Stimulated activated CD4-positive, alpha-beta T cell treated with anti-CD3 and anti-CD28 coated beads, TNF-alpha, amount 100 ng/mL, for 48 hours (primary cell): ENCODE data around the gene PYGM.
"Not testable (repeated sequence)": the region's sequence is repeated elsewhere in the genome, so short reads cannot be mapped to it uniquely, and the experiment has no call there.

Experiments used
- DNase-seq, 3 donors: peaks; one replicate each; pipeline ENCODE4 v3.0.0-alpha.2; 2020; ENCODE audit warnings: low read depth in 3 of 3

Gene PYGM

DNA sequence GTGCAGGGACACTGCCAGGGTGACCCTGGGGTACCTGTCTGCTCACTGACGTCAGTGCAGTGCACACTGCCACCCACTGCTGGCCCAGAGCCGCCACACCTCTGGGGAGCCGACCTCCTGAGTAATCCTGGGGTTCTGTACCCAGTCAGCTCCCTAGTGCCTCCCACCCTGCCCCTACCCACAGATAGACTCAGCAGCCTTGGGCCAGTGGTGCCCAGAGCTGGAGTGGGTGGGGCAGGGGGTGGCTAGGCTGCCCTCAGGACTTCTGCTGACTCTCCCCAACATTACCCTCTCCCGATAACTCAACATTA lies 42.6 kb downstream of the PYGM start:
- DNase-seq, result no peak

- DNase-seq, result no peak
Observed at GRCh38 chr11:64716473-64717267, 43.1 kb downstream of the PYGM start.

GRCh38 chr11:64715756-64716472 lies 43.9 kb downstream of the PYGM start:
- DNase-seq, result no peak

- no peak for DNase-seq
Observed at GRCh38 chr11:64715110-64715509, 44.7 kb downstream of the PYGM start.

DNA sequence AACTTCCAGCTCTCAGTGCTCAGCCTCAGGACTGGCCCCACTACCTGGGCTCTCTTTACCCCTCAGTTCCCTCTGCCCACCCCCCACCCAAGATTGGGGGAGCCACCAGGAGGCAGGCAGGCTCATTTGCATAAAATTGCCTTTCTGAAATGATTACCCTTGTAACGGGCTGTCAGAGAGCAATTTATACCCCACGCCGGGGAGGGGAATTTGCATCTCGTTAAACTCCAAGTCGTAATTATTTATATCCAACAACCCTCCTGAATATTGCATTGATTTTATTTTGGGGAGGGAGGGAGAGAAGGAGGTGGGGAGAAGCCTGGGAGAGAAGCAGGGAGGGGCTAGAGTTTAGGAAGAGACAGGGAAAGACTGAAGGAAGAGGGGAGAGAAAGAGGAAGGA lies 45.1 kb downstream of the PYGM start:
- no peak for DNase-seq

DNA sequence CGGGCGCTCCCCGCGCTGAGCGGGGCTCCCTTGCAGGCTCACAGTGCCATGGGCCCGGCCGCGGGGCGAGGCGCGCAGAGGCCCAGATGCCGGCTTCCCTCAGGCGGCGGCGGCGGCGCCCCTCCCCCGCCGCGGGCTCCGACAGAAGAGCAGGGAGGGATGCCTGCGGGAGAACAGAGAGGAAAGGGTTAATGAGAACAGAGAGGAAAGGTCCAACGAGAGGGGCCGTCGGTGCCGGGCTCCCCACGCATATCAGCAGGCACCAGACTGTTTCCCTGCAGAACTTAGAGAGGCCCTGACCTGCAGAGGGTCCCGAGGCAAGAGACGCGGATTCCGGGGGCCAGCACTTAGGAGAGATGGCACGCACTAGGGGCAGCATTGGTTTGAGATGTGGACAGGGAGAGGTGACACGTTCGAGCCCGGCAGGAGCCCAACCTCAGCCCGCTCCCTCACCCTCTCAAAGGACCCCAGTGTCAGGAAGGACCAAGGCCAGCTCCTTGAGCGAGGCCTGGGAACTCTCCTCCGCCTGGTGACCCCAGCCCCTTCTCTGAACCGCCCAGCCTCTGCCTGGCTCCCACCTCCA lies 45.9 kb downstream of the PYGM start:
- no peak for DNase-seq

DNA sequence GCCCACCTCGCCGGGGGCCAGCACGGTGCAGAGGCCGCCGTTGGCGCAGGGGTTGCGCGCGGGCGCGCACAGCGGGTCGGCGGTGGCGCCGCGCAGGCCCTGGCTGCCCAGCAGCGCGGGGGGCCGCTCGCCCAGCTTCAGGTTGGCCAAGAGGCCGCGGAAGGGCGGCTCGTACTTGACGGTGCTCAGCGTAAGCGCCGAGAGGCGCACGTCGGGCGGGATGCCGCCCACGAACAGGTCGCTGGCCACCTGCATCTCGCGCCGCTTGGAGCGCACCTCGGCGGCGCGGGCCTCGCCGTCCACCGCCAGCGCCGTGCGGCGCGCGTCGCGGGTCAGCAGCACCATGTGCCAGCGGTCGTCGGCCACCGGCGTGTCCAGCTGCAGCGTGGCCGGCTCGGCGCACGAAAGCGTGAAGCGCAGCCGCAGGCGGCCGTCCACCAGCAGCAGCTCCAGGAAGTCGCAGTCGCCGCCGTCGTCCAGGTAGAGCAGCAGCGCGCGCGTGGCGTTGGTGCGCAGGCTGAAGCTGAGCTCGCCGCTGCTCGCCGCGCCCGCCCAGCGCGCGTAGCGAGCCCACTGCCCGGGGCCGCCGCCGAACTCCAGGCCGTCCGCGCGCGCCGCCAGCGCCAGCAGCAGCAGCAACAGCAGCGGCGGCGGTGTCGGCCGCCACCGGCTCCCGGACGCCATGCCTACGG lies 46.6 kb downstream of the PYGM start:
- DNase-seq, result no peak

DNA sequence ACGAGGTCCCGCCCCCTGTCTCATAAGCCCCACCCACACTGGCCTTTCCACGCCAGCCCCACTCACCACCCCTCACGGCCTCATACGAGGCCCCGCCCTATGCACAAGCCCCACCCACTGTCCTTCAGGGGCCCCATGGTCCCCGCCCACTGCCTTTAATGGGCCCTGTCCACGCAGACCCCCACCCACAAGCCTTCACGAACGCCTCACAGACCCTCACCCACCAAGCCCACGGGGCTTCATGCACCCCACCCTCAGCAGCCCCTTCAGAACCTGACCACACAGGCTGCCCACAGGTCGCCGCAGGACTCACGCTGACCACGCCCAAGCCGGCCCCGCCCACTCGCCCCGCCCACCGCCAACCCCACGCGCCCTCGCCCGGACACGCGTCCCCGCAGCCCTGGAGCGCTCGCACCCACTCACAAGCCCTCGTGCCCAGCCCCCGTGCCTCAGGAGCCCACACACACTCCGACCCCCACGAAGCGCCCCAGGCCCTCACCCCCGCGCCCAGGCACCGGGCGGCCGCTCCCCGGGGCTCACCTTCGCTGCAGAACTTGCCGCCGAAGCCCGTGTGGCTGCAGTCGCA lies 47.3 kb downstream of the PYGM start:
- DNase-seq, result no peak

DNA sequence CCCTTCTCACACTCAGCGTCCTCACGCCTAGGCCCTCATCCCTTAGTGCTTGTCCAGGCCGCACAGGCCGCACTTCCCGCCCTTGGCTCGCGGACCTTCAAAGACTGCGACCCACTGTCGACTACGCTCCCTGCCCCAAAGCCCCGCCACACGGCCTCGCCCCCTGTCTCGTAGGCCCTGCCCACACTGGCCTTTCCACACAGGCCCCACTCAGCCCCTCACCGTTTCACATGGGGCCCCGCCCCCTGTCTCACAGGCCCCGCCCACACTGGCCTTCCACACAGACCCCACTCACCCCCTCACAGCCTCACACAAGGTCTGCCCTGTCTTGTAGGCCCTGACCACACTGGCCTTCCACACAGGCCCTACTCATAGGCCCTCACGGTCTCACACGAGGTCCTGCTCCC lies 47.8 kb downstream of the PYGM start:
- no peak for DNase-seq

GRCh38 chr11:64711138-64711955 lies 48.4 kb downstream of the PYGM start:
- no peak for DNase-seq

DNA sequence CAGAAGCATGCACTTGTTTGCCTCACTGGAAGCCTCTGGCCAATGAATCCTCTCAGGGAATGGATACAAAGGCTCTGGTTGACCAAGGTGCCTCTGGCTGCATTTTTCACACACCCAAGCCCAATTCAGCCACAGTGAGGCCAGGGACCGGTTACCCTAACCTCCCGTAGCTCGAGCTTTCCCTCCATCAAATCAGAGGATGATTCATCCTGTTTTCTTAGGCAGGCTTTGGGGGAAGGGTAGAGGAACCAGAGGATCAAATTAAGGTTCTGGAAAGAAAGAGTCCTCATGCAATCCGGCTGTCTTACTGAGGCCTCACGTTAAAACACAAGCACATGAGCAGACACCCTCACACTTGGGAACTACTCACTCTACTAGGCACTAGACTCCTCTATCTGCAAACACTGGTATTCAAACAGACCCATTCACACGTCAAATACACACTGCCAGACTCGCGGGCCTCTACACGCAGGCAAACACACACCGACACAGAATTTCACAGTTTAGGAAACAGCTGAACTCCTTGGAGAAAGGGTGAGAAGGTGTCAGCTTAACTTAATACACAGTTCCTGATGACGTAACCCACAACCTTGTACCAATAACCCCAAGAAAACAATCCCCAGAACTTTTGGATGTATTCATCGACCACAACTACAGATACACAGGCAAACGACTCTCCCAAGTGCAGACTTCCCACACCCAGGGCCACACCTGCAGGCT lies 49.2 kb downstream of the PYGM start:
- no peak for DNase-seq

GRCh38 chr11:64705501-64705900 lies 54.3 kb downstream of the PYGM start:
- DNase-seq, result no peak

DNA sequence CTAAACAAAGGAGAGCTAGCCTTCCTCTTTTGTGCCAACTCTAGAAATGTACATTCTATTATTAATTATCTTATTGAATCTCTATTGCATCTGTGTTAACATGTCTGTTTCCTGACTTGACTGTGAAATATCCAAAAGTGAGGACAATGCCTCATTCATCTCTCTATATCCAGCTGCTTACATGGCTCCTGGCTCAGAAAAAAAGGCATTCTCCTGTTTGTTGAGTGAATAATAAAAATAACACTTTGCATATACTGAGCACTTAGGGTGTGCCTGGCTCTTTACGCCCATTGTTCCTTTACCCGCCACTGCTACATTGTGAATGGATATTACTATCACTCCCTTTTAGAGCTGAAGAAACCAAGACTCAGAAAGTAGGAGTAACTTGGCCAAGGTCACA lies 56.7 kb downstream of the PYGM start:
- DNase-seq, result no peak

GRCh38 chr11:64701956-64702355 lies 57.8 kb downstream of the PYGM start:
- not testable (repeated sequence) for DNase-seq

DNA sequence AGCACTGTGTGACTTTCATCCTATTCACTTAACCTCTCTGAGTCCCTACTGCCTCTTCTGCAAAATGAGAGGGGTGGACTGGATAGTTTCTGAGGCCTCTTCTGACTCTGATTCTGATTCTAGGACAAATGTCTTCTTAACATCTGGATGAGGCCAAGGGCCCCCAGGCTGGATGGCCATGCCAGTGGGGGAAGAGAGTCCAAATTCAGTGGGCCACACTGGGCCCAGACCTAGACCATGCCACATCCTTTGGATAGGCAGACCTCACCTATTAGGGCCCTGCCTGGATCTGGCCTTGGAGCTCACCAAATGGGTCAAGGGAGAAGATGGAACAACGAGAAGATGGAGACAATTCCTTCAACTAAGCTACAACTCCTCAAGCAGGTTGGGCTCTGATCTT lies 61.3 kb downstream of the PYGM start:
- no peak for DNase-seq

GRCh38 chr11:64697663-64698375 lies 62.0 kb downstream of the PYGM start:
- no peak for DNase-seq
